ENCODE measurements around the gene NPPA.

The NPPA gene

DNA sequence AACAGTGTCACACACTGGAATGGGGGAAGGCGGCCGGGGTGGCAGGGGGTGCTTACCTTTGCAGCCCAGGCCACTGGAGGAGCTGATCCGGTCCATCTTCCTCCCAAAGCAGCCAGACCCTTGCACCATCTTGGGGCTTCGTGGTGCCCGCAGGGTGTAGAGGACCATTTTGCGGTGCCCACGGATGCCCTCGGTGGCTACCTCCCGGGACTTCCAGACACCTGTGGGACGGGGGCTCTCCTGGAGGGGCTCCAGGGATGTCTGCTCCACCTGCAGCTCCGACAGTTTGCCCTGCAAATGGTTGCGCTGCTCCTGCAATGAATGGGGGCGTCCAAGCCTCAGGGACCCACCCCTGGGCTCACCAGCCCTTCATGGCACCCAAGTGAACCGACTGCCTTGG lies 10.6 kb upstream of the NPPA start:
- WGBS (ENCODE audit: insufficient coverage, insufficient read length) = no CpG with 5 or more reads among the region's 14 CpGs
- Histone ChIP-seq H3K4me1 (ENCODE audit: control insufficient read depth, insufficient read depth, low read length) (no peaks in the 10 kb centered on the region), H3K36me3 (ENCODE audit: control insufficient read depth, insufficient read depth, low read length) (no peaks in the 10 kb centered on the region), H3K4me3 (ENCODE audit: low read length) (no peak overlapping the region), H3K27ac (ENCODE audit: low read length) (no peak overlapping the region), H3K27me3 (ENCODE audit: control insufficient read depth, insufficient read depth, low read length) (peaks cover 5% of the 10 kb centered on the region; the same call in 1 of the 2 replicates), H3K9me3 (ENCODE audit: control insufficient read depth, insufficient read depth, low read length) (no peaks in the 10 kb centered on the region)
- no peak for DNase-seq (ENCODE audit: low read depth, low spot score)

- no peak for DNase-seq (ENCODE audit: low read depth, low spot score)
- Histone ChIP-seq H3K27ac (ENCODE audit: low read length) (no peak overlapping the region), H3K4me1 (ENCODE audit: control insufficient read depth, insufficient read depth, low read length) (no peaks in the 10 kb centered on the region), H3K27me3 (ENCODE audit: control insufficient read depth, insufficient read depth, low read length) (peaks cover 5% of the 10 kb centered on the region; the same call in 1 of the 2 replicates), H3K9me3 (ENCODE audit: control insufficient read depth, insufficient read depth, low read length) (no peaks in the 10 kb centered on the region), H3K4me3 (ENCODE audit: low read length) (no peak overlapping the region), H3K36me3 (ENCODE audit: control insufficient read depth, insufficient read depth, low read length) (no peaks in the 10 kb centered on the region)
- WGBS (ENCODE audit: insufficient coverage, insufficient read length) = no CpG with 5 or more reads among the region's 10 CpGs
These were observed 9.7 kb upstream of the NPPA start for GRCh38 chr1:11857164-11857851.

DNA sequence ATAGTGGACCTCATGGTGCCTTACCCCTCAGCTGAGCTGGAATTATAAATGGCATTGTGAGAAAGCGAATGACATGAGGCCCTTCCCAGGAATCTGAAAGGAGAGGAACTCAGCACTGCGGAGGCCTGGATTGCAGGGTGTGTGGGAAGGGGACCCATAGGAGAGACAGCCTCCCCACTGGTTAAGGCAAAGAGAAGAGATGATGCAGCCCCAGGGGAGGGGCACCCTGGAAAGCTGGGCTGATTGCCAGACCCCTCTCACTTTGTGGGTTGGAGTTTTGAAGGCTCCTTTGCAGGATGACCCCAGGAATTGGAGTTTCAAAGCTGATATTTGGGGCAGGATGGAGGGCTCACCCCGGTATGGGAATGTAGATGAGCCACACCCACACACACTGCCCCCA lies 9.1 kb upstream of the NPPA start:
- no peak for DNase-seq (ENCODE audit: low read depth, low spot score)
- Histone ChIP-seq H3K27ac (ENCODE audit: low read length) (no peak overlapping the region), H3K36me3 (ENCODE audit: control insufficient read depth, insufficient read depth, low read length) (no peaks in the 10 kb centered on the region), H3K9me3 (ENCODE audit: control insufficient read depth, insufficient read depth, low read length) (no peaks in the 10 kb centered on the region), H3K27me3 (ENCODE audit: control insufficient read depth, insufficient read depth, low read length) (peaks cover 5% of the 10 kb centered on the region; the same call in 1 of the 2 replicates), H3K4me1 (ENCODE audit: control insufficient read depth, insufficient read depth, low read length) (no peaks in the 10 kb centered on the region), H3K4me3 (ENCODE audit: low read length) (no peak overlapping the region)
- no CpG with 5 or more reads among the region's 3 CpGs for WGBS (ENCODE audit: insufficient coverage, insufficient read length)

- Histone ChIP-seq H3K4me3 (ENCODE audit: low read length) (no peak overlapping the region), H3K9me3 (ENCODE audit: control insufficient read depth, insufficient read depth, low read length) (no peaks in the 10 kb centered on the region), H3K4me1 (ENCODE audit: control insufficient read depth, insufficient read depth, low read length) (no peaks in the 10 kb centered on the region), H3K27me3 (ENCODE audit: control insufficient read depth, insufficient read depth, low read length) (peaks cover 5% of the 10 kb centered on the region; the same call in 1 of the 2 replicates), H3K36me3 (ENCODE audit: control insufficient read depth, insufficient read depth, low read length) (no peaks in the 10 kb centered on the region), H3K27ac (ENCODE audit: low read length) (no peak overlapping the region)
- WGBS (ENCODE audit: insufficient coverage, insufficient read length) = no CpG with 5 or more reads among the region's 8 CpGs
- no peak for DNase-seq (ENCODE audit: low read depth, low spot score)
These were observed 7.8 kb upstream of the NPPA start for GRCh38 chr1:11855430-11855829.

- peaks cover 5% of the 10 kb centered on the region; the same call in 1 of the 2 replicates for H3K27me3 ChIP-seq (ENCODE audit: control insufficient read depth, insufficient read depth, low read length)
- no peak overlapping the region for H3K27ac ChIP-seq (ENCODE audit: low read length)
- H3K4me1 ChIP-seq (ENCODE audit: control insufficient read depth, insufficient read depth, low read length) = no peaks in the 10 kb centered on the region
- H3K36me3 ChIP-seq (ENCODE audit: control insufficient read depth, insufficient read depth, low read length) = no peaks in the 10 kb centered on the region
- WGBS (ENCODE audit: insufficient coverage, insufficient read length) = no CpG with 5 or more reads among the region's 8 CpGs
- no peak overlapping the region for H3K4me3 ChIP-seq (ENCODE audit: low read length)
- H3K9me3 ChIP-seq (ENCODE audit: control insufficient read depth, insufficient read depth, low read length) = no peaks in the 10 kb centered on the region
- no peak for DNase-seq (ENCODE audit: low read depth, low spot score)
These were observed 6.9 kb upstream of the NPPA start for GRCh38 chr1:11854519-11854918.

GRCh38 chr1:11851180-11851579 lies 3.6 kb upstream of the NPPA start:
- no peak overlapping the region for H3K27ac ChIP-seq (ENCODE audit: low read length)
- H3K9me3 ChIP-seq (ENCODE audit: control insufficient read depth, insufficient read depth, low read length) = no peaks in the 10 kb centered on the region
- H3K4me1 ChIP-seq (ENCODE audit: control insufficient read depth, insufficient read depth, low read length) = no peaks in the 10 kb centered on the region
- DNase-seq (ENCODE audit: low read depth, low spot score) = no peak
- H3K27me3 ChIP-seq (ENCODE audit: control insufficient read depth, insufficient read depth, low read length) = no peaks in the 10 kb centered on the region
- H3K4me3 ChIP-seq (ENCODE audit: low read length) = no peak overlapping the region
- H3K36me3 ChIP-seq (ENCODE audit: control insufficient read depth, insufficient read depth, low read length) = no peaks in the 10 kb centered on the region
- no CpG with 5 or more reads among the region's 7 CpGs for WGBS (ENCODE audit: insufficient coverage, insufficient read length)

GRCh38 chr1:11850156-11850555 lies 2.6 kb upstream of the NPPA start:
- DNase-seq (ENCODE audit: low read depth, low spot score) = no peak
- H3K4me1 ChIP-seq (ENCODE audit: control insufficient read depth, insufficient read depth, low read length) = no peaks in the 10 kb centered on the region
- H3K4me3 ChIP-seq (ENCODE audit: low read length) = no peak overlapping the region
- WGBS (ENCODE audit: insufficient coverage, insufficient read length) = no CpG with 5 or more reads among the region's 11 CpGs
- H3K36me3 ChIP-seq (ENCODE audit: control insufficient read depth, insufficient read depth, low read length) = peaks cover 3% of the 10 kb centered on the region; the same call in 1 of the 2 replicates
- H3K27ac ChIP-seq (ENCODE audit: low read length) = no peak overlapping the region
- H3K27me3 ChIP-seq (ENCODE audit: control insufficient read depth, insufficient read depth, low read length) = no peaks in the 10 kb centered on the region
- no peaks in the 10 kb centered on the region for H3K9me3 ChIP-seq (ENCODE audit: control insufficient read depth, insufficient read depth, low read length)

DNA sequence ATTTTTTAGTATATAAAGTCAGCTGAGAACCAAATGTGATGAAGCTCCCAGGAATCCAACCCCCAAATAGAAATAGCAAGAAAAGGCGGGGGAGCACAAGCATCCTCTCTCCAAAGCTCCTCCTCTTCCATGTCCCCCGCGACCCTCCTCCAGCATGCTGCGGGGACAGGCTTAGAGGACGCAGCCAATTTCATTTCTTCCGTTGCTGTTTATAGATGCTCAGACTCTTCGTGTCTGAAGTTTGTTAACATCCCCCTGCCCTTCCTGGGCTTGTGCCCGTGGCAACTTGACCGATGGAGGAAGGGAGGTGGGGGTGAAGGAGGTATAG lies 754 bp upstream of the NPPA start:
- no peaks in the 10 kb centered on the region for H3K9me3 ChIP-seq (ENCODE audit: control insufficient read depth, insufficient read depth, low read length)
- no peaks in the 10 kb centered on the region for H3K4me1 ChIP-seq (ENCODE audit: control insufficient read depth, insufficient read depth, low read length)
- no peak overlapping the region for H3K27ac ChIP-seq (ENCODE audit: low read length)
- H3K4me3 ChIP-seq (ENCODE audit: low read length) = no peak overlapping the region
- WGBS (ENCODE audit: insufficient coverage, insufficient read length) = no CpG with 5 or more reads among the region's 9 CpGs
- H3K36me3 ChIP-seq (ENCODE audit: control insufficient read depth, insufficient read depth, low read length) = peaks cover 3% of the 10 kb centered on the region; the same call in 1 of the 2 replicates
- no peaks in the 10 kb centered on the region for H3K27me3 ChIP-seq (ENCODE audit: control insufficient read depth, insufficient read depth, low read length)
- DNase-seq (ENCODE audit: low read depth, low spot score) = no peak

- DNase-seq (ENCODE audit: low read depth, low spot score) = no peak
- WGBS (ENCODE audit: insufficient coverage, insufficient read length) = no CpG with 5 or more reads among the region's 5 CpGs
- H3K4me1 ChIP-seq (ENCODE audit: control insufficient read depth, insufficient read depth, low read length) = no peaks in the 10 kb centered on the region
- no peak overlapping the region for H3K4me3 ChIP-seq (ENCODE audit: low read length)
- H3K9me3 ChIP-seq (ENCODE audit: control insufficient read depth, insufficient read depth, low read length) = no peaks in the 10 kb centered on the region
- peaks cover 22% of the 10 kb centered on the region for H3K36me3 ChIP-seq (ENCODE audit: control insufficient read depth, insufficient read depth, low read length)
- no peak overlapping the region for H3K27ac ChIP-seq (ENCODE audit: low read length)
- no peaks in the 10 kb centered on the region for H3K27me3 ChIP-seq (ENCODE audit: control insufficient read depth, insufficient read depth, low read length)
These were observed 1.8 kb downstream of the NPPA start for GRCh38 chr1:11845641-11846335.

DNA sequence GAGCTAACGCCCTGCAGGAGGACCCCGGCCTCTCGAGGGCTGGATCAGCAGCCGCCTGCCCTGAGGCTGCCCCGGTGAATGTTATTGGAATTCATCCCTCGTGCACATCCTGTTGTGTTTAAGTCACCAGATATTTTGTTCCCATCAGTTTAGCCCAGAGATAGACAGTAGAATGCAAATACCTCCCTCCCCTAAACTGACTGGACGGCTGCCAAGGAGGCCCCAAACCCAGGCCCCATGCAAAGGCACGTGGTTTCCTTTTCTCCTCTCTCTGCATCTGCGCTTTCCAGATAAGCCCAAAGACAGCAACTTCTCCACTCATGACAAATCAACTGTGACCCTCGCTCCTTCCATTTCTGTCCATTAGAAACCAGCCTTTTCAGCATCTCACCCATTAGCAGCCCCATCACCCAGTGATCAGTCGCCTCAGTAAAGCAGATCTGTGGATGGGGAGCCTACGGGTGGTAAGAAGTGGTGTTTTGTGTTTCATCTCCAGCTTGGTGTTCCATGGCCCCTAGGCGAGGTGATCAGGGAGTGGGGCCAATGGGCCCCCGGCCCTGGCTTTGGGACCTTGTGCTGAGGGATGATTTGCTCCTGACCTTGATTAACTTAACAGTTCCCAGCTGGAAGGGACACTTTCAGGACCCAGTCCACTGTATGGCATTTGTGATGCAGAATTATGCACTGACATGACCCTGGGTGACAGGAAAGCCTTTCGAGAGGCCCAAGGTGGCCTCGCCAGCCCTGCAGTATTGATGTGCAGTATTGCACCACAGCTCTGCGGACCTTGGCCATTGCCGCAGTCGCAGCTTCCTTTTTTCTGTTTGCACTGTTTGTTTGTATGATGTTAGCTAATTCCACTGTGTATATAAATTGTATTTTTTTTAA lies 5.2 kb downstream of the NPPA start:
- Histone ChIP-seq H3K27me3 (ENCODE audit: control insufficient read depth, insufficient read depth, low read length) (no peaks in the 10 kb centered on the region), H3K9me3 (ENCODE audit: control insufficient read depth, insufficient read depth, low read length) (no peaks in the 10 kb centered on the region), H3K4me1 (ENCODE audit: control insufficient read depth, insufficient read depth, low read length) (no peaks in the 10 kb centered on the region), H3K4me3 (ENCODE audit: low read length) (no peak overlapping the region), H3K36me3 (ENCODE audit: control insufficient read depth, insufficient read depth, low read length) (peaks cover 43% of the 10 kb centered on the region), H3K27ac (ENCODE audit: low read length) (no peak overlapping the region)
- DNase-seq (ENCODE audit: low read depth, low spot score) = no peak
- no CpG with 5 or more reads among the region's 19 CpGs for WGBS (ENCODE audit: insufficient coverage, insufficient read length)
